ENCODE measurements around the gene NOXRED1.
"Not testable (repeated sequence)": the region's sequence is repeated elsewhere in the genome, so short reads cannot be mapped to it uniquely, and the experiment has no call there.

The NOXRED1 gene

DNA sequence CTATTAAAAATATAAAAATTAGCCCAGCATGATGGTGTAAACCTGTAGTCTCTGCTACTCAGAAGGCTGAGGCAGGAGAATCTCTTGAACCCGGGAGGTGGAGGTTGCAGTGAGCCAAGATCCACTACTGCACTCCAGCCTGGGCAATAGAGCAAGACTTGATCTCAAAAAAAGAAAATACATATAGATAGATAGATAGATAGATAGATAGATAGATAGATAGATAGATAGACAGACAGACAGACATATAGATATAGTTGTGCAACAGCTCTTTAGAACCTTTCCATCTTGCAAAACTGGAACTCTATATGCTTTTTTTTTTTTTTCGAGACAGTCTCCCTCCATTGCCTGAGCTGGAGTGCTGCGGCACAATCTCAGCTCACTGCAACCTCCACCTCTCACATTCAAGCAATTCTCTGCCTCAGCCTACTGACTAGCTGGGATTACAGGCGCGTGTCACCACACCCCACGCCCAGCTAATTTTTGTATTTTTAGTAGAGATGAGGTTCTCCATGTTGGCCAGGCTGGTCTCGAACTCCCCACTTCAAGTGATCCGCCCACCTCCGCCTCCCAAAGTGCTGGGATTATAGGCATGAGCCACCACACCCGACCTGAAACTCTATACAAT lies 7.8 kb downstream of the NOXRED1 start:
- peaks cover 3 to 28% (median 12%) of the 10 kb centered on the region in 5 experiments for H3K9me3 ChIP-seq (ENCODE audit: control extremely low read depth in 1 of 5, control insufficient read depth in 4 of 5, insufficient read depth in 2 of 5, low read depth in 1 of 5, low read length in 4 of 5)
- H3K27ac ChIP-seq (ENCODE audit: insufficient read depth in 1 of 2, low read depth in 1 of 2, low read length in 2 of 2, poor library complexity in 1 of 2, severe bottlenecking in 2 of 2); H3K4me3 ChIP-seq (ENCODE audit: control insufficient read depth in 1 of 7, extremely low read depth in 1 of 7, insufficient read depth in 4 of 7, low read depth in 2 of 7, low read length in 6 of 7); H3K4me1 ChIP-seq (ENCODE audit: control extremely low read depth in 1 of 4, control insufficient read depth in 4 of 4, insufficient read depth in 4 of 4, low read length in 3 of 4); H3K27me3 ChIP-seq (replicated peaks in 2 of 5; ENCODE audit: control insufficient read depth in 4 of 5, insufficient read depth in 5 of 5, low read length in 4 of 5); POLR2A ChIA-PET; DNase-seq; H3K36me3 ChIP-seq (ENCODE audit: control insufficient read depth in 4 of 4, insufficient read depth in 4 of 4, low read length in 3 of 4): not testable (repeated sequence)
- CTCF ChIA-PET: interaction anchor here (0.6 kb wide), 1 partner anchor 12 kb away, joined by 3 read pairs; no protein-coding TSS in a partner anchor
- 90% methylated on average over 2 of the region's 10 CpGs for WGBS (ENCODE audit: insufficient coverage)

- H3K27ac ChIP-seq (ENCODE audit: insufficient read depth in 1 of 2, low read depth in 1 of 2, low read length in 2 of 2, poor library complexity in 1 of 2, severe bottlenecking in 2 of 2): no peak overlapping the region
- ChIA-PET CTCF (interaction anchor here (1.3 kb wide), 1 partner anchor 111 kb away, joined by 3 read pairs; no protein-coding TSS in a partner anchor), POLR2A (no interaction called here)
- WGBS (ENCODE audit: insufficient coverage): 100% methylated on average over 1 of the region's 3 CpGs
- peak; percentile 52 to 66 (median 53) for DNase-seq
- no peaks in the 10 kb centered on the region for H3K27me3 ChIP-seq (replicated peaks in 2 of 5; ENCODE audit: control insufficient read depth in 4 of 5, insufficient read depth in 5 of 5, low read length in 4 of 5)
- H3K4me3 ChIP-seq (ENCODE audit: control insufficient read depth in 1 of 7, extremely low read depth in 1 of 7, insufficient read depth in 4 of 7, low read depth in 2 of 7, low read length in 6 of 7): no peak overlapping the region
- H3K4me1 ChIP-seq (ENCODE audit: control extremely low read depth in 1 of 4, control insufficient read depth in 4 of 4, insufficient read depth in 4 of 4, low read length in 3 of 4): peaks cover 34 to 48% (median 41%) of the 10 kb centered on the region in 4 experiments
- no peaks in the 10 kb centered on the region for H3K36me3 ChIP-seq (ENCODE audit: control insufficient read depth in 4 of 4, insufficient read depth in 4 of 4, low read length in 3 of 4)
- no peaks in the 10 kb centered on the region for H3K9me3 ChIP-seq (ENCODE audit: control extremely low read depth in 1 of 5, control insufficient read depth in 4 of 5, insufficient read depth in 2 of 5, low read depth in 1 of 5, low read length in 4 of 5)
Observed at GRCh38 chr14:77409131-77409533, 14.2 kb downstream of the NOXRED1 start.

DNA sequence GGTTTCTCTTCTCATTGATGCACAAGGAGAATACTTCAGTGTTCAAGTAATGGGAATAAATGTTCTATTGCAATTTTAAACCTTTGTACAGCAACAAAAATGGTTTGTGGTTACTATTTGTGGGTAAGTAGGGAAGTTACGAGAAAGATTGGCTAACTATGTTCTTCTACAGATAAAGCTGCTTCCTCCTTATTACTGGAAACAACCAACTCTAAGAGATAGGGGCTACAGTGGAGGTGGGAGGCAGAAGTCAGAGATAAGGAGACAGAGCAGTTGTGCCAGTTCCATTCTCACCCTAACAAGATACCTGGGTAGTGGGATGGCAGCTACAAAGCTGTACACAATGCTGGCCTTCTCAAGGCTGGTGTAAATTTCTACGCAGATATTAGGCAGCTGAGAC lies 16.2 kb downstream of the NOXRED1 start:
- WGBS (ENCODE audit: insufficient coverage): 0% methylated on average over 1 of the region's 2 CpGs
- peak overlapping the region; percentile 52 to 71 for H3K27ac ChIP-seq (ENCODE audit: insufficient read depth in 1 of 2, low read depth in 1 of 2, low read length in 2 of 2, poor library complexity in 1 of 2, severe bottlenecking in 2 of 2)
- H3K9me3 ChIP-seq (ENCODE audit: control extremely low read depth in 1 of 5, control insufficient read depth in 4 of 5, insufficient read depth in 2 of 5, low read depth in 1 of 5, low read length in 4 of 5): no peaks in the 10 kb centered on the region
- CTCF ChIA-PET: interaction anchor here (0.7 to 2.5 kb wide), 8 partner anchors 10 to 267 kb away, joined by 3 to 12 read pairs (median 4); no protein-coding TSS in a partner anchor
- POLR2A ChIA-PET: interaction anchor here (0.6 to 0.9 kb wide), 3 partner anchors 9 to 29 kb away, joined by 3 to 4 read pairs (median 4); no protein-coding TSS in a partner anchor
- no peaks in the 10 kb centered on the region for H3K36me3 ChIP-seq (ENCODE audit: control insufficient read depth in 4 of 4, insufficient read depth in 4 of 4, low read length in 3 of 4)
- H3K27me3 ChIP-seq (replicated peaks in 2 of 5; ENCODE audit: control insufficient read depth in 4 of 5, insufficient read depth in 5 of 5, low read length in 4 of 5): no peaks in the 10 kb centered on the region
- H3K4me1 ChIP-seq (ENCODE audit: control extremely low read depth in 1 of 4, control insufficient read depth in 4 of 4, insufficient read depth in 4 of 4, low read length in 3 of 4): peaks cover 34 to 49% (median 41%) of the 10 kb centered on the region in 4 experiments
- H3K4me3 ChIP-seq (ENCODE audit: control insufficient read depth in 1 of 7, extremely low read depth in 1 of 7, insufficient read depth in 4 of 7, low read depth in 2 of 7, low read length in 6 of 7): peak overlapping the region in 6 of 7 experiments; percentile 13 to 73 (median 53)
- DNase-seq: peak; percentile 76 to 93 (median 88)

DNA sequence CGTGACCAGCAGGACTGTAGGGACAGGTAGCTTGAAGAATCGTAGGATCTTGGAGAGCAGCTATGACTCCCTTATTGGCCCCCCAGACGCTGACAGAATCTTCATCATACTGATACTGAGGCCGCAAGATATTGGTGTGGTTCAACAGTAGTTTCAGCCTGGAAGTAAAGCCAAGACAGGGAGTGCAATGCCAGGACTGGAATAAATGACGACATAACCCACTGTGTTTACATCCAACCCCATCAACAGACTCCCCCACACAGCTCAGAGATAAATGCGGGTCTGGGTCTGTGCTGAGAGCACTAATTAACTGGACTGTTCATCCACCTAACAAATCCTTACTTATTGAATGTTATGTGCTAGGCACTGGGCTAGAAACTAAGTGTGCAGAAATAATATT lies 16.6 kb downstream of the NOXRED1 start:
- H3K36me3 ChIP-seq (ENCODE audit: control insufficient read depth in 4 of 4, insufficient read depth in 4 of 4, low read length in 3 of 4): no peaks in the 10 kb centered on the region
- no peaks in the 10 kb centered on the region for H3K9me3 ChIP-seq (ENCODE audit: control extremely low read depth in 1 of 5, control insufficient read depth in 4 of 5, insufficient read depth in 2 of 5, low read depth in 1 of 5, low read length in 4 of 5)
- peak overlapping the region in 1 of 2 experiments; percentile 71 for H3K27ac ChIP-seq (ENCODE audit: insufficient read depth in 1 of 2, low read depth in 1 of 2, low read length in 2 of 2, poor library complexity in 1 of 2, severe bottlenecking in 2 of 2)
- DNase-seq: peak in 2 of 3 donors; percentile 75 to 86
- peak overlapping the region in 5 of 7 experiments; percentile 39 to 73 (median 60) for H3K4me3 ChIP-seq (ENCODE audit: control insufficient read depth in 1 of 7, extremely low read depth in 1 of 7, insufficient read depth in 4 of 7, low read depth in 2 of 7, low read length in 6 of 7)
- peaks cover 34 to 49% (median 41%) of the 10 kb centered on the region in 4 experiments for H3K4me1 ChIP-seq (ENCODE audit: control extremely low read depth in 1 of 4, control insufficient read depth in 4 of 4, insufficient read depth in 4 of 4, low read length in 3 of 4)
- H3K27me3 ChIP-seq (replicated peaks in 2 of 5; ENCODE audit: control insufficient read depth in 4 of 5, insufficient read depth in 5 of 5, low read length in 4 of 5): no peaks in the 10 kb centered on the region
- CTCF ChIA-PET: interaction anchor here (0.9 to 2.5 kb wide), 6 partner anchors 9 to 102 kb away, joined by 3 to 12 read pairs (median 4); no protein-coding TSS in a partner anchor
- 8% methylated on average over 4 of the region's 6 CpGs for WGBS (ENCODE audit: insufficient coverage)
- POLR2A ChIA-PET: interaction anchor here (0.6 kb wide), 1 partner anchor 9 kb away, joined by 4 read pairs; no protein-coding TSS in a partner anchor

DNA sequence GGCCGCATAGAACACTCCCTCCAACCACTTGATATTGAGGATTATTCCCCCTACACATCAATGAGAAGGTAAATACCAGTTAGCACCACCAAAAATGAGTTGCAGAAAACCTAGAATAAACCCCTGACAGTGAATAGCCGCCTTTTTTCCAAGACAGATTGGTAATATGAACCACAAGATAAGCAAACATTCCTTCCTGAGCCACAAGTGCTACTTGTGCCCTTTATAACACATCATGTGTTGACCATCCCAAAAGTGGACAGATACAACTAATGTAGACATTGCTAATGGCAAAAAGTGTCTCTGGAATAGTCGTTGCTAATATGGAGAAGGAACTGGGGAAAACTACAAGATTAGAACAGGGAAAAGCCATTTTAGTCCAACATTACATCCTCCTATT lies 17.2 kb downstream of the NOXRED1 start:
- DNase-seq: no peak
- 35% methylated on average over 2 of the region's 3 CpGs for WGBS (ENCODE audit: insufficient coverage)
- CTCF ChIA-PET: interaction anchor here (0.9 to 2.5 kb wide), 3 partner anchors 8 to 80 kb away, joined by 3 to 12 read pairs (median 4); no protein-coding TSS in a partner anchor

DNA sequence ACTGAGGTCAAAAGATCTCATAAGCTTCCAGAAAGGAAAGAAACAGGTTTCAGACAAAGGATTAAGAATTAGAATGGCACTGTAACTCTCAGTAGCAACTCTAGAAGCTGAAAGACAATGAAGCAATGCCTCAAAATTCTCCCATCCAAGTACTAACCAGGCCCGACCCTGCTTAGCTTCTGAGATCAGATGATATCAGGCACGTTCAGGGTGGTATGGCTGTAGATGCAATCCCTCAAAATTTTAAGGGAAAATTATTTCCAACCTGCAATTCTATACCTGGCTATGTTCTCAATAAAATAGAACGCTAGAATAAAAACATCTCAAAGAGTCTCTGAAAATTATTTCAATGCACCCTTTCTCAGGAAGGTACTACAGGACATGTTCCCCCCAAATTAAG lies 19.6 kb downstream of the NOXRED1 start:
- CTCF ChIA-PET: interaction anchor here (0.7 kb wide), 1 partner anchor 56 kb away, joined by 3 read pairs; no protein-coding TSS in a partner anchor

More for the DNA sequence above, 17.2 kb downstream of the NOXRED1 start:
- Histone ChIP-seq H3K4me1 (ENCODE audit: control extremely low read depth in 1 of 4, control insufficient read depth in 4 of 4, insufficient read depth in 4 of 4, low read length in 3 of 4) (peaks cover 34 to 49% (median 41%) of the 10 kb centered on the region in 4 experiments), H3K4me3 (ENCODE audit: control insufficient read depth in 1 of 7, extremely low read depth in 1 of 7, insufficient read depth in 4 of 7, low read depth in 2 of 7, low read length in 6 of 7) (peak overlapping the region in 3 of 7 experiments; percentile 45 to 73 (median 60)), H3K36me3 (ENCODE audit: control insufficient read depth in 4 of 4, insufficient read depth in 4 of 4, low read length in 3 of 4) (no peaks in the 10 kb centered on the region), H3K27ac (ENCODE audit: insufficient read depth in 1 of 2, low read depth in 1 of 2, low read length in 2 of 2, poor library complexity in 1 of 2, severe bottlenecking in 2 of 2) (no peak overlapping the region), H3K9me3 (ENCODE audit: control extremely low read depth in 1 of 5, control insufficient read depth in 4 of 5, insufficient read depth in 2 of 5, low read depth in 1 of 5, low read length in 4 of 5) (no peaks in the 10 kb centered on the region), H3K27me3 (replicated peaks in 2 of 5; ENCODE audit: control insufficient read depth in 4 of 5, insufficient read depth in 5 of 5, low read length in 4 of 5) (no peaks in the 10 kb centered on the region)
- POLR2A ChIA-PET: no interaction called here

GRCh38 chr14:77400216-77400615 lies 23.1 kb downstream of the NOXRED1 start:
- no peak for DNase-seq
- Histone ChIP-seq H3K36me3 (ENCODE audit: control insufficient read depth in 4 of 4, insufficient read depth in 4 of 4, low read length in 3 of 4) (peaks cover 0 to 2% (median 0%) of the 10 kb centered on the region in 4 experiments), H3K27ac (ENCODE audit: insufficient read depth in 1 of 2, low read depth in 1 of 2, low read length in 2 of 2, poor library complexity in 1 of 2, severe bottlenecking in 2 of 2) (no peak overlapping the region), H3K9me3 (ENCODE audit: control extremely low read depth in 1 of 5, control insufficient read depth in 4 of 5, insufficient read depth in 2 of 5, low read depth in 1 of 5, low read length in 4 of 5) (no peaks in the 10 kb centered on the region), H3K4me1 (ENCODE audit: control extremely low read depth in 1 of 4, control insufficient read depth in 4 of 4, insufficient read depth in 4 of 4, low read length in 3 of 4) (peaks cover 3 to 12% (median 6%) of the 10 kb centered on the region in 4 experiments), H3K4me3 (ENCODE audit: control insufficient read depth in 1 of 7, extremely low read depth in 1 of 7, insufficient read depth in 4 of 7, low read depth in 2 of 7, low read length in 6 of 7) (no peak overlapping the region), H3K27me3 (replicated peaks in 2 of 5; ENCODE audit: control insufficient read depth in 4 of 5, insufficient read depth in 5 of 5, low read length in 4 of 5) (no peaks in the 10 kb centered on the region)
- 90% methylated on average over 4 of the region's 6 CpGs for WGBS (ENCODE audit: insufficient coverage)
- POLR2A ChIA-PET: no interaction called here
- CTCF ChIA-PET: no interaction called here

More for the DNA sequence above, 19.6 kb downstream of the NOXRED1 start:
- Histone ChIP-seq H3K36me3 (ENCODE audit: control insufficient read depth in 4 of 4, insufficient read depth in 4 of 4, low read length in 3 of 4) (no peaks in the 10 kb centered on the region), H3K27ac (ENCODE audit: insufficient read depth in 1 of 2, low read depth in 1 of 2, low read length in 2 of 2, poor library complexity in 1 of 2, severe bottlenecking in 2 of 2) (no peak overlapping the region), H3K27me3 (replicated peaks in 2 of 5; ENCODE audit: control insufficient read depth in 4 of 5, insufficient read depth in 5 of 5, low read length in 4 of 5) (no peaks in the 10 kb centered on the region), H3K4me1 (ENCODE audit: control extremely low read depth in 1 of 4, control insufficient read depth in 4 of 4, insufficient read depth in 4 of 4, low read length in 3 of 4) (peaks cover 32 to 46% (median 38%) of the 10 kb centered on the region in 4 experiments), H3K4me3 (ENCODE audit: control insufficient read depth in 1 of 7, extremely low read depth in 1 of 7, insufficient read depth in 4 of 7, low read depth in 2 of 7, low read length in 6 of 7) (no peak overlapping the region), H3K9me3 (ENCODE audit: control extremely low read depth in 1 of 5, control insufficient read depth in 4 of 5, insufficient read depth in 2 of 5, low read depth in 1 of 5, low read length in 4 of 5) (no peaks in the 10 kb centered on the region)
- POLR2A ChIA-PET: no interaction called here
- 83% methylated on average over 1 of the region's 3 CpGs for WGBS (ENCODE audit: insufficient coverage)
- no peak for DNase-seq

All from common myeloid progenitor, CD34-positive (primary cell).